HG03439 (cell line): Measurements from ENCODE around the gene TPPP3.
"Not testable (repeated sequence)": the region's sequence is repeated elsewhere in the genome, so short reads cannot be mapped to it uniquely, and the experiment has no call there.

Experiments used
- ATAC-seq: cut with Tn5 transposase; IDR thresholded peaks from one replicate; pipeline ENCODE4 v1.9.1; 2021; ENCODE audit warnings: mild to moderate bottlenecking, moderate library complexity; ENCODE audit not compliant: unreplicated experiment

TPPP3 gene

DNA sequence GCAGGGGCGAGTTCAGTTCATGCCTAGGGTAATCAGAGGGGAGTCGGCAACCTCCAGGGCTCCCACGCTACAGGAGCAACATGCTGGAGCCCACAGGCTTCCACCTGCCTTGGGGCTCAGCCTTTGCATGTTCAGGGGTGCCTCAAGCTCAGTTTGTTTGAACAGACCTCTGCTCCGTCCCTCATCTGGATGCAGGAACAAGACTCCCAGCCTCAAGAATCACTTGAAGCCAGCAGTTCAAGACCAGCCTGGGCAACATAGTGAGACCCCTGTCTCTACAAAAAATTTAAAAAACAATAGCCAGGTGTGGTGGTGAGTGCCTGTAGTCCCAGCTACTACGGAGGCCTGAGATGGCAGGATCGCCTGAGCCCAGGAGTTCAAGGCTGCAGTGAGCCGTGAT lies 32.7 kb upstream of the TPPP3 start:
- ATAC-seq = no peak

DNA sequence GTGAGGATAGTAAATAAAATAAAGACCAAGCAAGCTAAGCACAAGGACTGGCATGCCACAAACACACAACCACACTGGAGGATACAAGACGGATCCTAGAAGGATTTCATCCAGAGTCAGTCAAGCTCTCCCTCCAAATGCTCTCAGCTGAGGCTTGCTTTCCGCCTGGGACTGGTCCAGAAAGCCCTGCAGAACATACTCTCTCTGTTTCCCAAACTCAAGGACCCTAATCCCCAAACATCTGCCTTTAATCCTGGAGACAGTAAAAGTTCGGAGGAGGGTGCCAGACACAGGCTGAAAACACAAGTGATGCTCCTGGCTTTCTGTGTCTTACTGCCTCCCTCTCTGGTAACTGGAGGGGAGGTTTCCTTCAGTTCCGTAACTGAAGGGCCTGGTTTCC lies 32.3 kb upstream of the TPPP3 start:
- ATAC-seq = no peak

DNA sequence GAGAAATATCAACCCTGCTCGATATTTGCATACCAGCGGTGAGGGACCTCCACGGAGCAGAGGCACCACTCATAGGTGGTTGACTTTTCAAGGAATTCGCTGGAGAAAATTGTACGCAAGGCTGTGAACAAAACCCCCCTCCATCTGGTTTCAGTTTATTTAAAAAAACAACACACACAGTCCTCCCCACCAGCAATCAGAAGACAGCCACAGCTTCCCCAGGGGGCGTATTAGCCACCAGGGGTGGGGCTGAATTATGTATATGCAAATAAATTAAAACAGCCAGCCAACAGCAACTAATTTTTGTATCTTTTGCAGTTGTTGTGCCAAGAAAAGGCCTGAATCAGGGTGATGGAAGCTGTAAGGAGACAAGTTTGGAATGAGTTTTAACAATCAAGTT lies 31.8 kb upstream of the TPPP3 start:
- ATAC-seq = no peak

DNA sequence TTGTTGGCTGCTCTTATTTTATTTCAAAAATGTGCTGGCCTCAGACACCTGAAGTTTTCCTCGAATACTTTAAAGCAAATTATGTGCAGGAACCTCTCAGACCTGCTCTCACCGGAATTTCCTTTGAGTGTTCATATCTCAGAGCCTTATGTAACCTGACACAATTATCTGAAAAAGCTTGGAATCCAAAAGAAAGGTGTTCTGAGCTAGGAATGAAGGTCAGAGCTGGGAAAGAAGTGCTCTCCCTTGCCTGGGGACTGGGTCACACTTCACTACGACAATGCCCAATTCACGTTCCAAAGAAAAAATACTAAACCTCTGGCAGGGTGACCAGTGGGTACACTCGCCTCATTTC lies 30.9 kb upstream of the TPPP3 start:
- no peak for ATAC-seq

DNA sequence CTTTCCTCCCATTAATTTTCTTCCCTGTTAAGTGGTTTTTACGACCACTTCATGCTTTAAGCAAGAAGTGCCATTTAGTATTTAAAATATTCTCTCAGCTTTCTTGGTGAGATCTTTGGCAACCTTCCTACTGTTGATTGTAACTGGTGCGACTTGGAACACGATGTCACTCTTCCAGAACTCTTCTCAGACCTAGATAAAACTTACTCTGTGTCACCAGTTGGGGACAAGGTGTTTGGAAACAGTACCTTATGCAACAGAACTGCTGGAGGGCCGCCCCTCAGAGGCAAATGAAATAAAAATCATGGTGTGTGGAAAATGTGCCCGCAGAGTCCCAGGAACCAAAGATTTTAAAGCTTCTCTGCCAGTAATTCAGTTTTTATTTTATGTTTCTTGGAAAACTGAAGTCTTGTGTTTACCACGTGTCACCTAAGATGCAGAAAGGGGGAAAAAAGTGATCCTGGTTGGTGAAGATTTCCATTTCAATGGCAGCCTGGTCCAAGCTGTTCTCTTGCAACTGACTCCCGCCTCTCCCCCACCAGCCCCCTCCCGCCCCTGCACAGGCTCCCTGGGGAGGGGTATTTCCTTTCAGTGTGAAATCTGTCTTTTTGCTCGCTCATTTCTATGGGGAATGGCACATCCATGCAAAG lies 30.4 kb upstream of the TPPP3 start:
- no peak for ATAC-seq

DNA sequence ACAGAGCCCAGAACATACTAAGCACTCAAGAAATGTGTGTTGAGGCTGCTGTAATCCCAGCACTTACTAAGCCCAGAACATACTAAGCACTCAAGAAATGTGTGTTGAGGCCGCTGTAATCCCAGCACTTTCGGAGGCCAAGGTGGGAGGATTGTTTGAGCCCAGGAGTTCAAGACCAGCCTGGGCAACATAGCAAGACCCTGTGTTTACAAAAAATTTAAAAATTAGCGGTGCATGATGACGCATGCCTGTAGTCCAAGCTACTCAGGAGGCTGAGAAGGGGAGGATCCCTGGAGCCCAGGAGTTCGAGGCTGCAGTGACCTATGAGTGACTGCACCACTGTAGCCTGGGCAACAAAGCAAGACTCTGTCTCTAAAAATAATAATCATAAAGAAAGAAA lies 29.7 kb upstream of the TPPP3 start:
- ATAC-seq = no peak

DNA sequence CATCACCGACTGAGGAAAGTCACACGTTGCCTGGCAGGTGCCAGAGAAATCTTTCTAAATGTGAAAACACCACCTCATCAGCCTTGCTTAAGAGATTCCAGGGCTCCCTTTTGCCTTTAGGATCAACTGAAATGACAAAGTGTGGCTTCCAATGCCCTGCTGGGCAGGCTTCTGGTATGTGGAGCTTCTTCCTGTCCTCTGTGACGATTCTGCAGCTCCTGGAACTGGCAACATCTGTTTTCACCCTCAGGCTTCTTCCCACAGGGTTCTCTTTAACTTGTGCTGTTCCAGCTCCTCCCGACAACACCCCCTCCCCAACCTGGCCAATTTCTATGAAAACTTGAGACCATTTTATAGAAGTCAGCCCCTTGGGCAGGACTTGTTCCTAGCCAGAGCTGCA lies 27.7 kb upstream of the TPPP3 start:
- ATAC-seq = no peak

DNA sequence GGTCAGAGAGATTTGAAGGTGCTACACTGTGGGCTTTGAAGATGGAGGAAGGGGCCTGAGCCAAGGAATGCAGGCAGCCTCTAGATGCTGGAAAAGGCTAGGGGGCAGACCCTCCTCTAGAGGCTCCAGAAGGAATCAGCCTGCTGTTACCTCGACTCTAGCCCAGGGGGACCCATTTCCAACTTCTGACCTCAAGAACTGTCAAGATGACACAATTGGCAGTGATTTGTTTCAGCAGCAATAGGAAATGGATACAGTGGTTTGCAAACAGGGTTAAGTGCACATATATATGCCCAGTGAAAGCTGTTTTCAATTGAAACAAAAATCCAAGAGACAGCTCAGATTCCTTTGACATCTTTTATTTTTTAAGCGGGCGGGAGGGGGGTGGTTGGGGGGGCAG lies 26.6 kb upstream of the TPPP3 start:
- no peak for ATAC-seq

DNA sequence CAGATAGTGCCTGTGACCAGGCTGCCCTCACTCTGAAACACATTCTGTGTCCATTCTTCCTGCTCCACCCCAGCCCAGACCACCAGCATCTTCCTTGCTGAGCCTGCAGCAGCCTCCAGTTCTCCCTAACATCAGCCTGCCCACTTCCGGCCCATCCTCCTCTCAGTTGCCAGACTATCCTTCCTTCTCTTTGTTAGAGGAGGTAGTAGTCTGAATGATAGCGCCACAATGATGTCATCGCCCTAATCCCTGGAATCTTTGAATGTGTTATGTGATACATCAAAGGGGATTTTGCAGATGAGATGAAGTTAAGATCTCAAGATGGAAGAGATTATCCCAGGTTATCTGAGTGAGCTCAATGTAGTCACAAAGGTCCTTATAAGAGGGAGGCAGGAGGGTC lies 26.2 kb upstream of the TPPP3 start:
- no peak for ATAC-seq

DNA sequence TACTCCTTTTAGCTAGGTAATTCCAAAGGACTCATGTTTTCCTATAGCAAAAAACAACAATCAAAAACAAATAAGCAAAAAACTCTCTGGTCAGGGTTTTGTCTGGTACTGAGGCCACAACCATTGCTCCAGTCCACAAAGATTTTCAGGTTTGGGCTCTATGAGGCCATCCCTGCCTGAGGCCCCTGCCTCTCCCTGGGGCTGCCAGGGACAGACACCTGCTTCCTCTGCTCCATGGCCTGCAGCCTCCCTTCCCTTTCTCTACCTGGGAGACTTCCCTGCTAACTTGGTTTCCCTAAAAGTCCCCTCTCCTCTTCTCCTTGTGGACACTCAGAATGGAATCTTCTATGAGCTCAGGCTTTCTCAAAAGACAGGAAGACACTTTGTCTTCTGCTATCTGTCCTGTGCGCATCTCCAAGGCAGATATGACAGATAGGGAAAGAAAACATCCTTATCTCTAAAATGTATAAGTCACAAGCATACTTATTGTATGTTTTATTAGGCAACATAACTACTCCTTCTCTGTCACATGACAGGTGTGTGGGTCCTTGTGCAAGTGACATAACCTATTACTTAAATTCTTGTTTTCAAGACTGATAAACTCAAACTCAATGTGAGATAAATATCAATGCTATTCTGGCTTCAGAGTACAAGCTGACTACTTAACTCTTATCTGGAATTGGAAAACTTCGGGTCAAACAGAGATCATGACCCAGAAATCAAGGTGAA lies 24.2 kb upstream of the TPPP3 start:
- no peak for ATAC-seq

DNA sequence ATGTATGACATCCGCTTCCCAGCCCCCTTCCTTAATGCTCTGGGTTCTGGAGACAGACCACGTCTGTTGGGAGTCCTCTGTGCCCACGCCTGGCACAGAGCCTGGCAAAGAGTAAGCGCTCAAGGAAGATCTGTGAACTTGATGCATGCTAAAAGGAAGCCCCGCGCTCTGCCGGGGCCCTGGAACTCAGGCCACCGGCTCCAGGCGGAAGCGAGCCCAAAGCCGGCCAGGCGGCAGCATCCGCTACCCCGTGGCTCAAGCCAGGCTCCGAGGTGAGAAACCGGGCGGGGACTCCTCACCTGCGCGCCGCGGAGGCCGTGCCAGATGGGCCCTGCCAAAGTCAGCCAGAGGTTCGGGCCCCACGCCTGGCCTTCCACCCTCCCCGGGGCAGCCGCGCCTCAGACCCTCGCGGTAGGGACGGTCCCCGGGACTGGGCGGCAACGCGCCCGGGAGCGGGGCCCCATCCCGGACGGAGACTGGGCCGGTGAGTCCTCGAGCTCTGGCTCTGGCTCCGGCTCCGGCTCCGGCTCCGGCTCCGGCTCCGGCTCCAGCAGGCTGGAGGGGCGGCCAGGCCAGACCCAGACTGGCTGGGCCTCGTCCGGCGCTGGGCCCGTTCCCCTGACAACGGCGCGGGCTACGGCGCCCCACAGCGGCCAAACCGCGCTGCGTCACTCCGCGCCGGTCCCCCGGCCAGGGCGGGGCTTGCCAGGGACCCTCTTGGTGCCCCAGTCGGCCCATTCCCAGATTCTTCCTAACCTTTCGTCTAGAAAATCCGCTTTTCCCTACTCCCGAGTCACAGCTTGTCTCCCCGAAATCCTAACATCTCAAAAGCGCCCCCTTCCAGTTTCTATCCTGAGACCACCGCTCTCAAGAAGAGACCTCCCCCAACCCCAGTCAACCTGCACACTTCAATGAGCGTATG lies 22.8 kb upstream of the TPPP3 start, which contains the start of gene ZDHHC1:
Gene ZDHHC1 (minus strand): TSS at position 606 of the 922 bp plus-strand sequence. CDS start 8,702 bp downstream, outside the sequence.
- ATAC-seq = peak; percentile 59

DNA sequence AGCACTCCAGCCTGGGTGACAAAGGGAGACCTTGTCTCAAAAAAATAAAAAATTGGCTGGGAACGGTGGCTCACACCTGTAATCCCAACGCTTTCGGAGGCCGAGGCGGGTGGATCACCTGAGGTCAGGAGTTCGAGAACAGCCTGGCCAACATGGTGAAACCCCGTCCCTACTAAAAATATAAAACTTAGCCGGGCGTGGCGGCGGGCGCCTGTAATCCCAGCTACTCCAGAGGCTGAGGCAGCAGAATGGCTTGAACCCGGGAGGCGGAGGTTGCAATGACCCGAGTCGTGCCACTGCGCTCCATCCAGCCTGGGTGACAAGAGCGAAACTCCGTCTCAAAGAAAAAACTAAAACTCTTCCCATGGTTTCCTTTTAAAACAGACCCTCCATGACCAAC lies 22.1 kb upstream of the TPPP3 start:
- not testable (repeated sequence) for ATAC-seq

DNA sequence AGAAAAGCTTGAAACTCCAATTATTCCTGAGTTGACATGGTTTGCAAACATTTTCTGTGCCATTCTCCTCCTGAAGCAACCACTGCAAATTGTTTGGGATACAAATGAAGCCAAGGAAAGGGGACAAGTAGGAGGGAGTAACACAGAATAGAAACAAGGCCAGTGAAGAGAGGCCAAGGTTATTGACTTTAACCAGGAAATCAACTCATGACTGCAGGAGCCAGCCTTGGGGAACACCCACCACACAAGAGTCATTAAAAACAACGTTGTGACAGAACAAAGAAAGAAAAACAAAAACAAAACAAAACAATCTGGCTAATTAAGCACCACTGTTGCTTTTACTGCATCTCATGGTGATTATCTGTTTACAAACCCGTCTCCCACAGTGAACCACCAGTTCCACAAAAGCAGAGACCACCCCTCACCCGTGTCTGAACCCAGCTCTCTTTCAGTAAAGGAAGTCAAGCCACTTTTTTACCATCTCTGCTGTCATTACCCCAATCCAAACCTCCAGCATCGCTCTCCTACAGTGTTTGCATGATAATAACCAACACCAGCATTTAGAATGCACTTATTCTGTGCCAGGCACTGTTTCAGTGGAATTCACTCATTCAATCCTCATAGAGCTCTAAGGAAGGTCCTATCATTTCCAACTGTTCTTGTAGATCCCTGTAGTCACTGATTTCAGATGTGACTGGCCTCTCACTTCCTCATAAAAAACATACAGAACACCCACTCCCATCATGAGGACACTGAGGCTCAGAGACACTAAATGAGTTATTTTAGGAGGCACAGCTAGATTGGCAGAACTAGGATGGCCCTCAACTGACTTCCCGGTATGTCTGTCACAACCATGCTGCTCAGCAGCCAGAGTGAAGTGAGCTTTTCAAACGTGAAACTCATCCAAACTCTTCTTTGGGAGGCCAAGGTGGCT lies 20.9 kb upstream of the TPPP3 start:
- ATAC-seq = no peak

DNA sequence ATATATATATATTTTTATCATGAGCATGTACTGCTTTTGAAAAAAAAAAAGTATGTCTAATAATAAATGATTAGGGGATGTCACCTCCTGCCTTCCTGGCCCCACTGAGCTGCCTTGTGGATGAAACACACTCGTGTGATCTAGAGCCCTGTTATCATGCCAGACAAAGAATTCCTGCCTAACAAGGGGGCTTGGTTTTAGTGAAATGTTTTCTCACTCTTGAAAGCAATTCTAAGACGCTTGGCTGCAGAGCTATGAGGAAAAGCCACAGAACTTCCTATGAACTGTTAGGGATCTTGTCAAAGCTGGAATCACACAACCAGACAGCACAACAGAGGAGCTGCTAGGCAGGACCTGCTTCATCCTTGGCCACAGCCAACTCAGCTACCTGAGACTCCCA lies 19.0 kb upstream of the TPPP3 start:
- no peak for ATAC-seq

DNA sequence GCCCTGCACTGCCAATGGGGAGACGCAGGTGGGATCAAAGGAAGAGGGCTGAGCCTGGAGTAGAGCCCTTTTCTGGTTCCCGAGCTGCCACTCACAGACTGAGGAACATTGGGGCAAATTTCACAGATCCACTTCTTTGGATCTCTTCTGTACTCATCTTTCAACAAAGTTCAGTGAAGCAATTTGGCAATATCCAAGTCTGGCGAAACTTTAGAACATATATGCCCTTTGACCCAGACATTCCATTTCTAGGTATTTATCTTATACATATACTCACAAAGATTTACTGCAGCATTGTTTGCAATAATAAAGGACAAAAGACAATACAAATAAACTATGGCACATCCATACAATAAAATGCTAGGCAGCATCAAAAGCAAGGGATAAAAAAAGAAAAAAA lies 18.0 kb upstream of the TPPP3 start:
- ATAC-seq = no peak

DNA sequence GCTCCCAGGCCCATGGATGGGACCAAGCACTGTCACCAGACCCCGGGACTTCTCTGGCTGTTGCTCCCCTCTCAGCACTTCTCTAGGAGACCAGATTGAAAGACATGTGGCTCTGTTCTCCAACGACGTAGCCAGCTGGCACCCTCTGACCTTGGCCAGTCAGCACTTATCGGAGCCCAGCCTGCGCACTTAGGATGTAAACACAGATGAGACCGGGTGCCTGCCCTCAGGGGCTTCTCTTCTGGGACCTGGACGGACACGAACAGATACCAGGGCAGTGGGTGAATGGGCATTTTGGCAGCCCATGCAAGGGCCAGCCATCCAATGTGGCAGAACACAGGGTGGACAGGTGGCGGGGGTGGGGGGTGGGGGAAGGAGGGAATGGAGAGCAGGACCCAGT lies 16.3 kb upstream of the TPPP3 start:
- ATAC-seq = no peak

DNA sequence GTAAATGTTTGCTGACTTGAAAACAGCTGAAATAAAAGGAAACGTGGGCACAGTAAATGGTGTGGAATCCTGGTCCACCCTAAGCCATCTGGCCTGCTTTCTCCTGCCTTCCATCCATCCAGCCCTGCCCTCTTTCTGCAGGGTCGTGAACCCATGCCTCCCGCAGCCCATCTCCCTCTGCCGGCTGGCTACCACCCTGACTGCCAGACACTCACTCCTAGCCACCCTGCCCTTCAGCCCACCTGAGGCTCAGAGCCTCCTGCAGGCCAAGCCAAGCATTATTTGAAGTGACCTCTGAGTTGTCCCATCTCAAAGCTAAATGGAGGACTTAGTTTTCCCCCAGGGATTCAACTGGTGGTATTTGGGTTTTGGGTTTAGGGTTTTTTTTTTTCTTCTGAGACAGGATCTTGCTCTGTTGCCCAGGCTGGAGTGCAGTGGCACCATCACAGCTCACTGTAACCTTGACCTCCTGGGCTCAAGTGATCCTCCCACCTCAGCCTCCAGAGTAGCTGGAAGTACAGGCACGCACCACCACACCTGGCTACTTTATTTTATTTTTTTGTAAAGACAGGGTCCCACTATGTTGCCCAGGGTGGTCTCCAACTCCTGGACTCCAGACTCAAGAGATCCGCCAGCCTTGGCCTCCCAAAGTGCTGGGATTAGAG lies 14.6 kb upstream of the TPPP3 start:
- no peak for ATAC-seq

DNA sequence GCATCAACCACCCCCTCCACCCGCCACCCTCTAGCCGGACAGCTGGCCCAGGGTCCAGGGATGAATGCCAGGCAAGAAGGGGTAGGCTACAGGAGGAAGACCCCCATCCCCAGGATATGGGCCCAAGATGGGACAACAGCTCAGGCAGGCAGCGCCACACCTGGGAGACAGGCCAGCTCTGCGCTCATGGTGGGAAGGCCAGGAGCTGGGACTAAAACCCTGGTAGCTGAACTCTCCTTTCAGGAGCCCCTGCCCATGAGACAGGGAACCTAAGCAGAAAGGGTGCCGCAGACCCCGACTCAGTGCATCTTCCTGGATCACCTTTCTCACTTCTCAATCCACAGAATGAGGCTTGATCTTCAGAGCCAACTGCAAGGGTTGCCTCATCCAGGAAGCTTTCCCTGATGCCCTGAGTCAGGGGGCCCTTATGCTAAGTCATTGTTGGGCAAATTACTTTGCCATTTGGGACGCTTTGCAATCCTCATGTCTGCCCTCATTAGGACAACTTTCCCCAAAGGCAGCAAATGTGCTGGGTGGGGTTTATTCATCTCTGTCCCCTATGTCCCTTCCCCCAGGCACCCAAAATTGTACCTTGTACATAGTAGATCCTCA lies 14.0 kb upstream of the TPPP3 start:
- ATAC-seq = no peak

DNA sequence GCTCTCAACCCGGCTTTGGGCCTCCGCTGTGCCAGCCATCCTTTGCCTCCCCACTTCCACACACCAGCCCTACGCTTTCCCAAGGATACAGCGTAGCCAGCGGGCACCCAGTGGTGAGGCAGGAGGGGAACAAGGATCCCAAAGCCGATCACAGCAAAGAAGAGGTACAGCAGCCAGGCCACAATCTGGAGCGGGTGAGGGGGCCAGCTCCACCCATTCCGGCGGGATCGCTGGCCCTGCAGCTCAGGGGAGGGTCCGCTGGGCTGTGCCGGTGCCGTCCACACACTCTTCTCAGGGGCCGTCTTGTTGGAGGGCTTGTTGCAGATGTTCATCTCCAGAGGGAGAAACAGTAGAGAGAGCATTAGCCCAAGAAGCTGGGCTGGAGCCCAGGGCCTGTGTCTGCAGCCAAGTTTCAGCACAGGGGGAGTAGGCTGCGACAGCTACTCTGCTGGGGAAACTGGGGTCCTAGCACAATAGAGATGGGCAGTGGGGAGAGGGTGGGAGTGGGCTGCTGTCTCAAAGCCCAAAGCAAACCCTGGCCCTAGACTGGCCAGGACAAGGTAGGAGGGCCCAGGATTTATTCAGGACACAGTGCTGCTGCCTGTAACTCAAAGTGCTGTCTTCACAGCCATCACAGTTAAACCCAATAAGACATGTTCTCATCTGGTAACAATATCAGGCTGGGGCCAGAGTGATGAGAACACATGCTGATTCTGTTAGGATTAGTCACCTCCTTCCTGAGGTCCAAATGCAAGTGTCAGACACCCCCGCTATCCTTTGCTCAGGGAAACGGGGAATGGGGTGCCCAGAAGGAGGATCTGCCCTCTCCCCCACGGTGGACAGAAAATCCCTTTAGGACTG lies 13.0 kb upstream of the TPPP3 start:
- ATAC-seq = no peak
